Kidney tubule cell (primary cell): ENCODE measurements around the gene SELE.

Source experiments
- DNase-seq: peaks from one replicate; pipeline ENCODE4 v3.0.0-alpha.2; 2018; ENCODE audit warnings: low spot score

The SELE gene, protein sequence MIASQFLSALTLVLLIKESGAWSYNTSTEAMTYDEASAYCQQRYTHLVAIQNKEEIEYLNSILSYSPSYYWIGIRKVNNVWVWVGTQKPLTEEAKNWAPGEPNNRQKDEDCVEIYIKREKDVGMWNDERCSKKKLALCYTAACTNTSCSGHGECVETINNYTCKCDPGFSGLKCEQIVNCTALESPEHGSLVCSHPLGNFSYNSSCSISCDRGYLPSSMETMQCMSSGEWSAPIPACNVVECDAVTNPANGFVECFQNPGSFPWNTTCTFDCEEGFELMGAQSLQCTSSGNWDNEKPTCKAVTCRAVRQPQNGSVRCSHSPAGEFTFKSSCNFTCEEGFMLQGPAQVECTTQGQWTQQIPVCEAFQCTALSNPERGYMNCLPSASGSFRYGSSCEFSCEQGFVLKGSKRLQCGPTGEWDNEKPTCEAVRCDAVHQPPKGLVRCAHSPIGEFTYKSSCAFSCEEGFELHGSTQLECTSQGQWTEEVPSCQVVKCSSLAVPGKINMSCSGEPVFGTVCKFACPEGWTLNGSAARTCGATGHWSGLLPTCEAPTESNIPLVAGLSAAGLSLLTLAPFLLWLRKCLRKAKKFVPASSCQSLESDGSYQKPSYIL

DNA sequence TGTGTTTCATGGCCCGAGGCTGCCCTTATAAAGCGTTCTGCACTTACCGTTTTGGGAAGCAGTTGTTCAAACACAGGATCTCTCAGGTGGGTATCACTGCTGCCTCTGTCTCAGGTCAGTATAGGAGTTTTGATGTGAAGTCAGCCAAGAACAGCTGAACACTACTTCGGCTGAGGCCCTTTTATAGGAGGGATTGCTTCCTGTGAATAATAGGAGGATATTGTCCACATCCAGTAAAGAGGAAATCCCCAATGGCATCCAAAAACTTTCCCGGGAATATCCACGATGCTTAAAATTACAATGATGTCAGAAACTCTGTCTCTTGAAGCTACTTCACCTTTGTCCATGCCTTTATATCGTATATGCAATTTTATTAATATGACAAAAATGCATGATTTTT, at the start of gene SELE:
Gene SELE (minus strand): TSS at position 156 of the 400 bp plus-strand sequence. CDS start 467 bp downstream, outside the sequence.
- DNase-seq, result no peak

- DNase-seq, result no peak
Observed at GRCh38 chr1:169782596-169782995, 48.7 kb upstream of the SELE start.

DNA sequence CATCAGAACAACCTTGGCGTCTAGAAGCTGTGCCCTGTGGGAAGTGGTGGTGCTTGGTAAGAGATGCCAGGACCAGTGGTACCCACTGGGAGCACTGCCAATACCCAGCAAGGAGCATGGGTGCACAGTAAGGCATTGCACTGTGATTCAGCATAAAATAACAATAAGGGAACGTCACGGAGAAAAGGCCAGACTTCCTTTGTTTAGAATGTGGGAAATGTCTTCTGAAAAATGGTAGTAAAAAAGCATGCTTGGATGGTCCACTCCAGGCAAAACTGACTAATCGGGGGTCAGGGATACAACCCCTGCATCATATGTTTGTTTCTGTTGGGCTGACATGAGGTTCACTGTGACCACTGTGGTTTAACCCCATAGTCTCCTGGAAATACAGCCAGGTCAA, 46.1 kb upstream of the SELE start:
- DNase-seq, result peak; percentile 71

- DNase-seq, result no peak
Observed at GRCh38 chr1:169779150-169779549, 45.3 kb upstream of the SELE start.

DNA sequence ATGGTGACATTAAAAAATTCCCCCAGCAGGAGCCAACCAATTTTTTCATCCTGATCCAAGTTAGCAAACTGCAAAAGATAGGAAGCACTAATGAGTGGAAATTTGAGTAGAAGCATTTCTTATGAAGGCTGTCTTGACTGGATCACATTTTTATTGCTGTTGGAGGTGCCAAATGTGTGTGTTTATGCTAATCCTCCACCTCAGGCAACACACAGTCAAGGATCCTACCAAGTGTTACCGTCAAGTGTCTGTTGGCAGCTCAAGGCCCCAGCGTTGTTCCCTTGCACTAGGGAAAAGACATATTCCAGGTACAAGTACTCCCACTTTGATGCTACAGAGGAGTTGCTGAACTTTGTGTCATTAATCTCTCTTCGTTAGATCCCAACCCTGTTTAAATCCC, 42.6 kb upstream of the SELE start:
- no peak for DNase-seq

DNA sequence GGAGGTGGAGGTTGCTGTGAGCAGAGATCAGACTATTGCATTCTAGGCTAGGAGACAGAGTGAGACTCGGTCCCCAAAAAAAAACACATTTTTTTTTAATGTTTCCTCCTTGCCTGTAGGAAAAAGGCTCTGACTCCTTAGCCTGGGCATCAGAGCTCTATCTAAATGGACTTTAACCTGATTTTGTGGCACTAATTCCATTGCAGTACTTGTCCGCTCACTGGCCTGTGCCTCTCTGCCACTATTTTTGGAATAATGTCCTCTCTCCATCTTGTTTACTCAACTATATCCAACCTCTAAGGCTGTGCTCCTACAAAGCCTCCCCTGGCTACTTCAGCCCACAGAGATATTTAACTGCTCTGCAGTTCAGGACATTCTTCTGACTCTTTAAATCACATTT, 34.3 kb upstream of the SELE start:
- no peak for DNase-seq

DNA sequence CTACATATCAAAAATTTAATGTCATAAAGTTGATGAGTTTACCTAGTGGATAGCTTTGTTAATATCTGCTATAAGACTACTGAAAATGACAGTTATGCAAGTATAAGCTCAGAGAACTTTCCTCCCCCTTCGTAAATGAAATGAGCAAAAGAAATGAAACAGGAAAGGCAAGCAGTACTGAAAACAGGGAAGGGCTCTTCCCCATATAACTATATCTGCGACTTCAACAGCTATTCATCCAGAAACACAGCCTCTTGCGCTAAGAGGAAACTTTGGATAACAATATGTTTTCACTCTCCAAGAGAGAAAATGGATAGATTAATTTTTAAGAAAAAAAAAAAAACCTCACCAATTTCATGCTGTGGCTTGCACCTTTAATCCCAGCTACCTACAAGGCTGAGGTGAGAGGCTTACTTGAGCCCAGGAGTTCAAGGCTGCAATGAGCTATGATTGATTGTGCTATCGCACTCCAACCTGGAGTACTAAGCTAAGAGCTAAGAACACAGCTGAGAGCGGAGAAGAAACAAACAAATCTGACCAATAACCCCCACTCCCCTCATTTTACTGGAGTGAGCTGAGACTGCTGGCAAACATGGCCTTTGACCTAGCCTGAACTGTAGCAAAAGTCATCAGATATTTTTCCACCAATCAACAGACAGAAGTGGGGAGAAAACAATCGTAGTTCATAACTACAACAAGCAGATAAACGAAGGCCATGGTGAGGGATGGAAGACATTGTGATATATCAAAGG, 31.9 kb upstream of the SELE start:
- no peak for DNase-seq

GRCh38 chr1:169764919-169765318, 31.0 kb upstream of the SELE start:
- no peak for DNase-seq

DNA sequence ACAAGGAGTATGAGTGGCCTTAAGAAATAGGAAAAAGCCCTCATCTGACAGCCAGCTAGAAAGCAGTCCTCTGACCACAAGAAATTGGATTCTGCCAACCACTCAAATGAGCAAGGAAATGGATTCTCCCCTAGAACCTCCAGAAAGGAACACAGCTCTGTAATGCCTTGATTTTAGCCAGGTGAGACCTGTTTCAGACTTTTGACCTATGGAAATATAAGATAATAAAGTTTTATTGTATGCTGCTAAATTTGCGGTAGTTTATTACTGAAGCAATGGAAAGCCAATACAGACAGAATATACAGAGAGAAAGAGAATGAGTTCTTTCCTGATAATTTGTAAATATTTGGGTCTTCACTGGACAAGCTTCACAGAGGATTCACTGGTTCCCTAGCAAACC, 28.8 kb upstream of the SELE start:
- DNase-seq, result no peak

DNA sequence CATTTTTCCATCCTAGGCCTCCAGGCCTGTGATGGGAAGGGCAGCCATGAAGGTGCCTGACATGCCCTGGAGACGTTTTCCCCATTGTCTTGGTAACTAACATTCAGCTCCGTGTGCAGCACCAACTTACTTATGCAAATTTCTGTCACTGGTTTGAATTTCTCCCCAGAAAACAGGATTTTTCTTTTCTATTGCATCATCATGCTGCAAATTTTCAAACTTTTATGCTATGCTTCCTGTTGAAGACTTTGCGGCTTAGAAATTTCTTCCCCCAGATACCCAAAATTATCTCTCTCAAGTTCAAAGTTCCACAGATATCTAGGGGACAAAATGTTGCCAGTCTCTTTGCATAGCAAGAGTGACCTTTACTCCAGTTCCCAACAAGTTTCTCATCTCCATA, 25.2 kb upstream of the SELE start:
- no peak for DNase-seq

- no peak for DNase-seq
Observed at GRCh38 chr1:169753549-169753948, 19.7 kb upstream of the SELE start.

DNA sequence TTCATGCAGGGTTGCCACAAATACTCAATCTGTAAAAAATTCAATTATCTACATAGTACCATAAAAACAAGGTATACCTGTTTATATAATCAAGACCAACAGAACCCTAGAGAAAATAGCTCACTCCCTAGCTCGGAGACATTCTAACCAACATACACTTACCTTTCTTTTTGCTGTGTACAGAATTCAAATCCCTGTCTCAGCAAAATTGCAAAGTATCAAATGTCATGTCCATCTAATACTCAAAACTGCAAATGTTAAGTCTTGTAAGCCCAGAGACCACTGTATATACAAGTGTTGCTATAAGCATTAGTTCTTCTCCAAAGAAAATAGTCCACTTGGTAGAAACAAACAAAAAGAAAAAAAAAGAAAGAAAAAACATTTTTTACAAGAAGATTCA, 16.2 kb upstream of the SELE start:
- no peak for DNase-seq

GRCh38 chr1:169746550-169746949, 12.7 kb upstream of the SELE start:
- DNase-seq, result no peak

DNA sequence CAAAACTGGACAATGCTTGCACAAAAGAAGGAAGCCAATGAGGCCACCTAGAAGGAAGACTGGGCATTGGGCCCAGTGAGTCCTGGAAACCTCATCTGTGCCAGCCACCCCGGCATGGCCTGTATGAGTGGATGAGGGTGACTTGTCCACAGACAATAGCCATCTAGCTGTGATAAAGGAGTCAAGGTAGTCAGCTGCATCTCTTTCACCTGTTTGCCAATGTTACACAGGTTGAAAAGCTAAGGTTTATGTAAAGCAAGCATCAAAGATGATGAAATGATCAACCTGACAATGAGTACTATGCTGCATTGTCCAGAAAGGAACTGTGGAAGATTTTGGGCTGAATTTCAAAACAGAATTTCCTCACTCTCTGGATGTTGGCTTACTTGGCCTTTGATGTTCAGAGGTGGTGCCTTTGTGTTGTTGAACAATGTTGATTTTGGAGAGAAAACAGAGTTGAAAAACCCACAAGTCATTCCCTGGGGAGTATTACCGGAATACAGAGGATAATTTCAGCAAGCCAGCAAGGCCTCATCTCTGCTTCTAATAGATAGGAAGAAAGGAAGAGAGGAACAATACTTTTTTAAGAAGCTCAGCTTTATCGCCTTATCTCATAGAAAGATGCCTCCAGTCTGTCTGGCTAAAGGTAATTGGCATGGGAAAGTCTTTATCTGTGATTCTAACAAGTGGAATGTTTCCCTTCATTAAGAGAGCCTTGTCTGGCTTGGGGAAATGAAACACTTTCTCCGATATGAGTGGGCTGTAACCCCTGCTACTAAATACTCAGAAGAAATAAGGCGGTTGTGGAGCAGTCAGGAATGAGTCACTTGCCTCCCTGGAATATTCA, 11.4 kb upstream of the SELE start:
- no peak for DNase-seq

DNA sequence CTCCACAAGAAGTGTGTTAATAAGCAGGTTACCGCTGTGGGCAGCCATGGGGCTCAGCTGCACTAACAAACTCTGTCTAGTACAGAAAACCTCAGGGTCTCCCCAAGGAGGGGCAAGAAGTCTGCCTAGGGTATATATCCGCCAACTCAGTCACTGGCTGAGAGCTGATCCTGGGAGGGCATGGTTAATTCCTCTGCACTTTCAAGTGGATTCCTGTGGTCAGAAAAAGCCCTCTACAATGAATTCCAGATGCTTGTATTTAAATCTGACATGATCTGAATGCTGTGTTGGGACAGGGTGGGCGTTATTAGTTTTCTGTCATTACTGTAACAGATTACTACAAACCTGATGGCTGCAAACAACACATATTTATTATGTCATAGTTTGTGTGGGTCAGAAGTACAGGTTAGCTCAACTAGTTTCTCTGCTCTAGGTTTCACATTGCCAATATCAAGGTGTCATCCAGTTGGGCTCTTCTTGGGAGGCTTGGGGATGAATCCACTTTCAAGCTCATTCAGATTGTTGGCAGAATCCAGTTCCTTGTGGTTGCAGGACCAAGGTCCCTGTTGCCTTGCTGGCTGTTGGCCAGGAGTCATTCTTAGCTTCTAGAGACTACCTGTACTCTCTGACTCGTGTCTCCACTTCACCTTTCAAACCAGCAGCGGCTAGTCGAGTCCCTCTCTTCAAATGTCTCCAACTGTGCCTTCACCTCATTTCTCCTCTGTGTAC, 8.0 kb upstream of the SELE start:
- DNase-seq, result peak; percentile 23

GRCh38 chr1:169739980-169740379, 6.1 kb upstream of the SELE start:
- DNase-seq, result no peak

DNA sequence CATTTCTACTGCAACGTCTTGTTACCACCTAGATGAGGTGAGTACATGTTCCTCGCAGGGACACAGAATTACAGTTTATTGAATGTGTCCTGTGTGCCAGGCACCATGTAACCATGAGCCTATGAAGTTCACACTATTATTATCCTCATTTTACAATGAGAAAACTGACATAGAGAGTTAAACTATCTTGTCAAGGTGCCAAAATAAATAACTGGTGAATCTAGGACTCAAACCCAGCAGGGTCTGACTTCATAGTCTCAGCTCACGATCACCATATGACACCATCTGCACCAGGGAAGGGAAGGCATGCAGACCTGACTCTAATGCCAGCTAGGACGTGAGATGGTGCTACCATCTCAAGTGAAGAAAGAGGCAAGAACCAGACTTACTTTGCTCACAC, 2.4 kb downstream of the SELE start:
- DNase-seq, result no peak

DNA sequence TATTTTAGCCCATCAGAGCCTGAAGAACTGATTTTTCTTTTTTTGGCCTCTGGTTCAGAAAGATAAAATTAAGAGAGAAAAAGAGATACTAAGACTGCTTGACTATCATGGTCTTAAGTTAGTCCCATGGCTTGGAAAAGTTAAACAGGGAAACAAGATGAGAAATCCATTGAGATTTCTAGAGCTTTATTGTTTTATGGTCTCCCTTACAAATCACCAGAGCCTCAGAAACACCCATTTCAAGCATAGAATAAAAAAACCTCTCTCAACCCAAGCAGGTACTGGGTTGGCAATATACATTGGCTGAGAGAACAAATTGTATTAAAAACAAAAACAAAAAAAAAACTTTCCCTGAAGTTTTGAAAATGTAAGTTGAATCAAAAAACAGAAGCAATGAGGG, 3.9 kb downstream of the SELE start:
- DNase-seq, result no peak

DNA sequence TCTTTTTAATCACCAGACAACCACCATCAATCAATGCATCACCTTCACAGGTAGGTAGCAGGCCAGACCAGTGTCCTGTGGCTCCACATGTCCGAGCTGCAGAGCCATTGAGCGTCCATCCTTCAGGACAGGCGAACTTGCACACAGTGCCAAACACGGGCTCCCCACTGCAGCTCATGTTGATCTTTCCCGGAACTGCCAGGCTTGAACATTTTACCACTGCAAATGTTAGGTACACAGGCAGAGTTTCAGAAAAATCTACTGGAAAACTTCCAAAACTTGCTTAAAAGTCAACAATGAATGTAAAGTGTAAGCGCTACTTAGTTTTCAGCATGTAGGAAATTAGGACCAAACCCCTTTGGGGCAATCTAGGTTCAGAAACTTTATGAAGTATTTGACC, 6.6 kb downstream of the SELE start:
- no peak for DNase-seq

DNA sequence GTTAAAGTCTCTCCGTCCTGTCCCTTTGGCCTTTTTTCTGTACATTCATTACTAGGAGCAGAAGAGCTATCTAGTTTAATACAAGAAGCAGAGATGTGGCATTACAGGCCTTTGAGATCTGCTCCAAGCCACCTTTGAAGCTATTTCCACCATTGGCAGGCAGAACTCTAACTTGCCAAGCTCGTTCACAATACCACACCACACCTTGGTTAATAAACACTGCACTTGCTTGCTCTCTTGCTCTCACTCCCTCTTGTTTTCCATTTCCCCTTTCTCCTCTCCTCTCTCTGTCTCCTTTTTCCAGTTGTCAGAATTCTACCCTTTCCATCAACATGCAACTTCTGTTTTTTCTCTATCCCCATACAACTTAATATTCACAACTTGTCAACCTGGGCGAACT, 7.0 kb downstream of the SELE start:
- no peak for DNase-seq

DNA sequence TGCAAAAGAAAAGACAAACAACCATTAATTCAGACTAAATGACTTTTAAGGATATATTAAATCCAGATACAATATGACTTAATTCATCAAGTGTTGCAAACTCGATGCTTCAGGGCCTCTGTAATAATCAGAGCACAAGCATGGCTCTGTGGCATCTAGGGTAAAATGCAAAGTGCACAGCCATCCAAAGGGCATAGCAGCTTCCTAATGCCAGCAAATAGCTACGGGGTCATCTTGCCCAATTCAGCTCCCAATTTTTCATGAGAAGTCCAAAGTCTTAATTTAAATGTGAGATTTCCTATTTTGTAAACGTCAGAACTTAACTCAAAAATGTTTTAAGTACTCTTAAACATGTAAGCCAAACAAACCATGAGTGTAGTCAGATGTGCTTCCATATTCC, 7.9 kb downstream of the SELE start:
- DNase-seq, result no peak

DNA sequence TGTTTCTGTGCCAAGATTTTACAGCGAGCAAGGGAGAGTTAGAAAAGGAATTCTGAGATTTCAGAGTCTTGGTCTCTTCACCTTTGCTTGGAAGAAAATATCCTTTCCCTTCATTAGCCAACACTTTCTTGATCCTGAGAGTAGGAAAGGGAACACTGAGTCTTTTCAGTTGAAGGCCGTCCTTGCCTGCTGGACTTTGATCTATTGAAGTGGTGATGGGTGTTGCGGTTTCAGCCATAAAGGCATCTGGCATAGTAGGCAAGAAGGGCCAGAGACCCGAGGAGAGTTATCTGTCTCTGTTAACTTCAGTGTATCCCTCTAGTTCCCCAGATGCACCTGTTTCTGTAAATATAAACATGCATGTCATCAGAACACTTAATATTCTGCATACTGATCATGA, 9.7 kb downstream of the SELE start:
- no peak for DNase-seq
